ENCODE measurements around the gene TBC1D14.

Gene TBC1D14

GRCh38 chr4:6948134-6948460, 38.5 kb downstream of the TBC1D14 start:
- no peaks in the 10 kb centered on the region for H3K9me3 ChIP-seq
- no peaks in the 10 kb centered on the region for H3K36me3 ChIP-seq (replicated peaks)
- no peak for DNase-seq (ENCODE audit: low spot score in 2 of 2)
- no peak overlapping the region for H3K4me3 ChIP-seq
- H3K4me1 ChIP-seq, result no peaks in the 10 kb centered on the region
- in situ Hi-C loops (cut with MboI; ENCODE audit: low sequenced_read_pairs), result no loop called here
- H3K27me3 ChIP-seq (ENCODE audit: low read depth), result no peaks in the 10 kb centered on the region

GRCh38 chr4:6951880-6952381, 42.3 kb downstream of the TBC1D14 start:
- in situ Hi-C loops (cut with MboI; ENCODE audit: low sequenced_read_pairs), result no loop called here
- DNase-seq (ENCODE audit: low spot score in 2 of 2), result no peak
- no peaks in the 10 kb centered on the region for H3K4me1 ChIP-seq
- no peak overlapping the region for H3K4me3 ChIP-seq
- no peaks in the 10 kb centered on the region; the same call in 1 of the 2 replicates for H3K36me3 ChIP-seq (replicated peaks)
- no peaks in the 10 kb centered on the region for H3K9me3 ChIP-seq
- no peaks in the 10 kb centered on the region for H3K27me3 ChIP-seq (ENCODE audit: low read depth)

- no peaks in the 10 kb centered on the region; the same call in 1 of the 2 replicates for H3K36me3 ChIP-seq (replicated peaks)
- H3K4me1 ChIP-seq, result no peaks in the 10 kb centered on the region
- in situ Hi-C loops (cut with MboI; ENCODE audit: low sequenced_read_pairs), result no loop called here
- H3K4me3 ChIP-seq, result no peak overlapping the region
- H3K27me3 ChIP-seq (ENCODE audit: low read depth), result no peaks in the 10 kb centered on the region
- DNase-seq (ENCODE audit: low spot score in 2 of 2), result no peak
- H3K9me3 ChIP-seq, result no peaks in the 10 kb centered on the region
Measured at GRCh38 chr4:6953751-6954380, 44.2 kb downstream of the TBC1D14 start.

- no peaks in the 10 kb centered on the region for H3K27me3 ChIP-seq (ENCODE audit: low read depth)
- H3K4me1 ChIP-seq, result no peaks in the 10 kb centered on the region
- in situ Hi-C loops (cut with MboI; ENCODE audit: low sequenced_read_pairs), result no loop called here
- no peak overlapping the region for H3K4me3 ChIP-seq
- no peak for DNase-seq (ENCODE audit: low spot score in 2 of 2)
- no peaks in the 10 kb centered on the region; the same call in 1 of the 2 replicates for H3K36me3 ChIP-seq (replicated peaks)
- H3K9me3 ChIP-seq, result no peaks in the 10 kb centered on the region
Measured at GRCh38 chr4:6955261-6955911, 45.8 kb downstream of the TBC1D14 start.

GRCh38 chr4:6956087-6956433, 46.4 kb downstream of the TBC1D14 start:
- no peaks in the 10 kb centered on the region for H3K9me3 ChIP-seq
- in situ Hi-C loops (cut with MboI; ENCODE audit: low sequenced_read_pairs), result no loop called here
- no peaks in the 10 kb centered on the region; the same call in 1 of the 2 replicates for H3K36me3 ChIP-seq (replicated peaks)
- no peaks in the 10 kb centered on the region for H3K4me1 ChIP-seq
- no peaks in the 10 kb centered on the region for H3K27me3 ChIP-seq (ENCODE audit: low read depth)
- DNase-seq (ENCODE audit: low spot score in 2 of 2), result no peak
- no peak overlapping the region for H3K4me3 ChIP-seq

- Histone ChIP-seq H3K4me1 (no peaks in the 10 kb centered on the region), H3K9me3 (no peaks in the 10 kb centered on the region), H3K36me3 (replicated peaks) (no peaks in the 10 kb centered on the region; the same call in 1 of the 2 replicates), H3K4me3 (no peak overlapping the region), H3K27me3 (ENCODE audit: low read depth) (no peaks in the 10 kb centered on the region)
- in situ Hi-C loops (cut with MboI; ENCODE audit: low sequenced_read_pairs), result no loop called here
- DNase-seq (ENCODE audit: low spot score in 2 of 2), result no peak
Measured at GRCh38 chr4:6956434-6957147, 47.0 kb downstream of the TBC1D14 start.

- Histone ChIP-seq H3K4me3 (no peak overlapping the region), H3K27me3 (ENCODE audit: low read depth) (no peaks in the 10 kb centered on the region), H3K9me3 (no peaks in the 10 kb centered on the region), H3K36me3 (replicated peaks) (no peaks in the 10 kb centered on the region; the same call in 1 of the 2 replicates), H3K4me1 (no peaks in the 10 kb centered on the region)
- in situ Hi-C loops (cut with MboI; ENCODE audit: low sequenced_read_pairs), result no loop called here
- no peak for DNase-seq (ENCODE audit: low spot score in 2 of 2)
Measured at GRCh38 chr4:6957148-6957520, 47.5 kb downstream of the TBC1D14 start.

- H3K9me3 ChIP-seq, result no peaks in the 10 kb centered on the region
- DNase-seq (ENCODE audit: low spot score in 2 of 2), result no peak
- H3K27me3 ChIP-seq (ENCODE audit: low read depth), result no peaks in the 10 kb centered on the region
- no peak overlapping the region for H3K4me3 ChIP-seq
- no peaks in the 10 kb centered on the region for H3K4me1 ChIP-seq
- H3K36me3 ChIP-seq (replicated peaks), result no peaks in the 10 kb centered on the region; the same call in 1 of the 2 replicates
- in situ Hi-C loops (cut with MboI; ENCODE audit: low sequenced_read_pairs), result no loop called here
Measured at GRCh38 chr4:6957994-6958393, 48.4 kb downstream of the TBC1D14 start.

GRCh38 chr4:6959261-6959660, 49.6 kb downstream of the TBC1D14 start:
- no peaks in the 10 kb centered on the region for H3K27me3 ChIP-seq (ENCODE audit: low read depth)
- no peaks in the 10 kb centered on the region for H3K9me3 ChIP-seq
- DNase-seq (ENCODE audit: low spot score in 2 of 2), result no peak
- in situ Hi-C loops (cut with MboI; ENCODE audit: low sequenced_read_pairs), result no loop called here
- no peaks in the 10 kb centered on the region; the same call in 1 of the 2 replicates for H3K36me3 ChIP-seq (replicated peaks)
- no peak overlapping the region for H3K4me3 ChIP-seq
- H3K4me1 ChIP-seq, result no peaks in the 10 kb centered on the region

GRCh38 chr4:6960154-6960553, 50.5 kb downstream of the TBC1D14 start:
- Histone ChIP-seq H3K27me3 (ENCODE audit: low read depth) (no peaks in the 10 kb centered on the region), H3K36me3 (replicated peaks) (no peaks in the 10 kb centered on the region; the same call in 1 of the 2 replicates)
- in situ Hi-C loops (cut with MboI; ENCODE audit: low sequenced_read_pairs), result no loop called here

GRCh38 chr4:6960628-6961412, 51.2 kb downstream of the TBC1D14 start:
- Histone ChIP-seq H3K27me3 (ENCODE audit: low read depth) (no peaks in the 10 kb centered on the region), H3K36me3 (replicated peaks) (no peaks in the 10 kb centered on the region; the same call in 1 of the 2 replicates), H3K9me3 (no peaks in the 10 kb centered on the region), H3K4me3 (no peak overlapping the region), H3K4me1 (peaks cover 11% of the 10 kb centered on the region)
- in situ Hi-C loops (cut with MboI; ENCODE audit: low sequenced_read_pairs), result no loop called here
- no peak for DNase-seq (ENCODE audit: low spot score in 2 of 2)

More at GRCh38 chr4:6960154-6960553, 50.5 kb downstream of the TBC1D14 start:
- Histone ChIP-seq H3K9me3 (no peaks in the 10 kb centered on the region), H3K4me3 (no peak overlapping the region), H3K4me1 (peaks cover 4% of the 10 kb centered on the region)
- no peak for DNase-seq (ENCODE audit: low spot score in 2 of 2)

- no peaks in the 10 kb centered on the region for H3K27me3 ChIP-seq (ENCODE audit: low read depth)
- no peak overlapping the region for H3K4me3 ChIP-seq
- in situ Hi-C loops (cut with MboI; ENCODE audit: low sequenced_read_pairs), result no loop called here
- DNase-seq (ENCODE audit: low spot score in 2 of 2), result no peak
- no peaks in the 10 kb centered on the region for H3K36me3 ChIP-seq (replicated peaks)
- H3K9me3 ChIP-seq, result no peaks in the 10 kb centered on the region
- peaks cover 14% of the 10 kb centered on the region for H3K4me1 ChIP-seq
Measured at GRCh38 chr4:6961496-6962210, 52.0 kb downstream of the TBC1D14 start.

Measured in HAP-1 (cell line).